Measurements from ENCODE around the gene SPAST. TPM values are rescaled to one million over a fixed set of nuclear protein-coding genes. Genes with fewer than 3 reads are reported as not detected.
"Not testable (repeated sequence)": the region's sequence is repeated elsewhere in the genome, so short reads cannot be mapped to it uniquely, and the experiment has no call there.

SPAST gene
- total RNA-seq, 4 donors from 2014 or later, result 18.6 to 32.3 (median 25.2) TPM

DNA sequence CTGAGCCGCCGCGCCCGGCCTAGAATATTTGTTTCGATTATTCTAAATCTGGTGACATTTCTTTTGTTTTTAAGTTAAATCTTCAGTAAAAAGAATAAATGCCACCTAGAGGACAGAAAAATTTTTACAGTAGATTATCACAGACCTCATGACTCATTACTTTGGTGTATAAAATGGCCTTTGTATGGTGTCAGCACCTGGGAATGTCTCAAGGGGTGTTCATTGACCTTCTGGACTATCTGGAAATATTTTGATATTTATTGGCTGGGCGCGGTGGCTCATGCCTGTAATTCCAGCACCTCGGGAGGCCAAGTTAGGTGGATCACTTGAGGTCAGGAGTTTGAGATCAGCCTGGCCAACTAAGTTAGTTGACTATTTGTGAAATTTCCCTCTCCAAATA, 72.1 kb downstream of the SPAST start:
- no peak for TF ChIP-seq POLR2A (IDR thresholded peaks at IDR 0.05)
- TF ChIP-seq, protein P1, sequence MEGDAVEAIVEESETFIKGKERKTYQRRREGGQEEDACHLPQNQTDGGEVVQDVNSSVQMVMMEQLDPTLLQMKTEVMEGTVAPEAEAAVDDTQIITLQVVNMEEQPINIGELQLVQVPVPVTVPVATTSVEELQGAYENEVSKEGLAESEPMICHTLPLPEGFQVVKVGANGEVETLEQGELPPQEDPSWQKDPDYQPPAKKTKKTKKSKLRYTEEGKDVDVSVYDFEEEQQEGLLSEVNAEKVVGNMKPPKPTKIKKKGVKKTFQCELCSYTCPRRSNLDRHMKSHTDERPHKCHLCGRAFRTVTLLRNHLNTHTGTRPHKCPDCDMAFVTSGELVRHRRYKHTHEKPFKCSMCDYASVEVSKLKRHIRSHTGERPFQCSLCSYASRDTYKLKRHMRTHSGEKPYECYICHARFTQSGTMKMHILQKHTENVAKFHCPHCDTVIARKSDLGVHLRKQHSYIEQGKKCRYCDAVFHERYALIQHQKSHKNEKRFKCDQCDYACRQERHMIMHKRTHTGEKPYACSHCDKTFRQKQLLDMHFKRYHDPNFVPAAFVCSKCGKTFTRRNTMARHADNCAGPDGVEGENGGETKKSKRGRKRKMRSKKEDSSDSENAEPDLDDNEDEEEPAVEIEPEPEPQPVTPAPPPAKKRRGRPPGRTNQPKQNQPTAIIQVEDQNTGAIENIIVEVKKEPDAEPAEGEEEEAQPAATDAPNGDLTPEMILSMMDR (IDR thresholded peaks at IDR 0.05), result peak in 2 of 5 experiments; percentile 20 to 27
- Histone ChIP-seq H3K27me3 (no peaks in the 10 kb centered on the region), H3K4me3 (no peak overlapping the region), H3K9me3 (no peaks in the 10 kb centered on the region), H3K27ac (peak overlapping the region in 1 of 4 donors; percentile 21), H3K36me3 (peaks cover 0 to 52% (median 0%) of the 10 kb centered on the region in 3 donors), H3K4me1 (no peaks in the 10 kb centered on the region)
- 81 to 84% methylated on average over 8 of the region's 8 CpGs for WGBS, 2 donors
- DNase-seq (ENCODE audit: low spot score in 2 of 2), result no peak

DNA sequence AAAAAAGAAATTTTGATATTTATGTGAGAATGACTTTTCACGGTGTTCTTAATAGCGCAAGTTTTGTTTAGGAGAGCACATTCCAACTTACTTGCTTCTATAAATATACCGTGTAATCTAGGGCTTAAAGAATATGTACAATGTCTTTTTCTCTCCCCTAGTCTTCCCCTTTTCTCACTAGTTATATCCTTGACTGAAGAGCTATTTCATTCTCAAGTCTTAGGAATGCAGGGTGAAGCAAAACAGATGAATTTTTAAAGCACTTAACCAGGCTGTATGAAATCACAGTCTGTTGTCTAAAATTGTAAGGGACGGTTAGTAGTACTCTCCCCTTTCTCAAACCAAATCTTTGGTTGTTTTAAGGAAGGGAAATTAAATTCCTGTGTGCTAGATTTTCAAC, 72.7 kb downstream of the SPAST start:
- 59 to 70% methylated on average over 4 of the region's 4 CpGs for WGBS, 2 donors
- DNase-seq (ENCODE audit: low spot score in 2 of 2), result no peak
- no peaks in the 10 kb centered on the region for H3K9me3 ChIP-seq
- no peak overlapping the region for H3K4me3 ChIP-seq
- no peak overlapping the region for H3K27ac ChIP-seq
- no peaks in the 10 kb centered on the region for H3K27me3 ChIP-seq
- TF ChIP-seq POLR2A (IDR thresholded peaks at IDR 0.05) (no peak), EP300 (IDR thresholded peaks at IDR 0.05) (no peak)
- TF ChIP-seq, protein P1 (IDR thresholded peaks at IDR 0.05), result no peak
- no peaks in the 10 kb centered on the region for H3K4me1 ChIP-seq
- H3K36me3 ChIP-seq, result peaks cover 0 to 46% (median 0%) of the 10 kb centered on the region in 3 donors

DNA sequence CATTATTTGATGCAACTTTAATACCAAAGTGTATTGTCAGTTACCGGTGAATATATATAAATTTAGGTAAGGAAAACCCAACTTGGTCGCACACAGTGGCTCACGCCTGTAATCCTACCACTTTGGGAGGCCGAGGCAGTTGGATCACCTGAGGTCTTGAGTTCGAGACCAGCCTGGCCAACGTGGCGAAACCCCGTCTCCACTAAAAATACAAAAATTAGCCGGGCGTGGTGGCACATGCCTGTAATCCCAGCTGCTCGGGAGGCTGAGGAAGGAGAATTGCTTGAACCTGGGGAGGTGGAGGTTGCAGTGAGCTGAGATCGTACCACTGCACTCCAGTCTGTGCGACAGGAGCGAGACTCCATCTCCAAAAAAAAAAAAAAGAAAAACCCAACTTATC, 88.2 kb downstream of the SPAST start:
- H3K27ac ChIP-seq; H3K4me3 ChIP-seq; DNase-seq (ENCODE audit: low spot score in 2 of 2); H3K27me3 ChIP-seq; H3K4me1 ChIP-seq; H3K9me3 ChIP-seq: not testable (repeated sequence)
- WGBS, 2 donors, result 97 to 98% methylated on average over 14 of the region's 14 CpGs
- peaks cover 0 to 70% (median 0%) of the 10 kb centered on the region in 3 donors for H3K36me3 ChIP-seq

DNA sequence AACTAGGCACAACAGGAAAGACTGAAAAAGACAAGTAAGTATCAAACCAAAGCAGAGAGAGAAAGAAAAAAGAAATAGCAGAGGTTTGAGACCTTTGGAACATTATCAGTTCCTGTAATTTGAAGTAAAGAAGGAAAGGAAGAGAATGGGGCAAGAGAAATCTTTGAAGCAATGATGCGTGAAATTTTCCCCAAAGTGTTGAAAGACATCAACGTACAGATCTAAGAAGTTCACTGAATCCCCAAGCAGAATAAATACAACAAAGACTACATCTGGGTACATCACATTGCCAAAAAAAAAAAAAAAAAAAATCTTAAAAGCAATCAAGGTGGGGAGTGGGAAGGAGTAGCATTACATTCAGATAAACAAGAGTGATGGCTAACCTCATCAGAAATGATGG, 96.3 kb downstream of the SPAST start:
- DNase-seq (ENCODE audit: low spot score in 2 of 2), result no peak
- Histone ChIP-seq H3K4me3 (no peak overlapping the region), H3K9me3 (peaks cover 0 to 8% (median 0%) of the 10 kb centered on the region in 4 donors), H3K27me3 (no peaks in the 10 kb centered on the region), H3K27ac (no peak overlapping the region), H3K4me1 (peaks cover 0 to 7% (median 3%) of the 10 kb centered on the region in 4 donors), H3K36me3 (peaks cover 0 to 14% (median 0%) of the 10 kb centered on the region in 3 donors)
- 96% methylated on average over 2 of the region's 2 CpGs for WGBS, 2 donors
- TF ChIP-seq POLR2A (IDR thresholded peaks at IDR 0.05) (no peak), EP300 (IDR thresholded peaks at IDR 0.05) (no peak)
- TF ChIP-seq, protein P1 (IDR thresholded peaks at IDR 0.05), result no peak

DNA sequence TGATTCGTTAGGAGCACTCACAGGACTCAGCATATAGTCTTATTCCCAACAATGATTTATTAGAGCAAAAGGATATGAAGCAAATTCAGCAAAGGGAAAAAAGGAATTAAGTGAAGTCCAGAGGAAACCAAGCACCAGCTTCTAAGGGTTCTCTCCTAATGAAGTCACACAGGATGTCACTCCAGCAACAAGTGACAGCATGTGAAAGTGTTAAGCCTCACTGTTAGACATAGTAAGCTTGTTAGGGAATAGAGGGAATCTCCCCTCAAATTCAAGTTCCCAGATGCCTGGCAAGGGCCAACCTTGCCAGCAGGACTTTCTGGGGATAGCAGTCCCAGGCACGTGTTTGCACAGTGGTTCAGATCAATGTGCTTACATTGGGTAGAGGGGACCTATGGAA, 97.9 kb downstream of the SPAST start:
- Histone ChIP-seq H3K9me3 (peaks cover 0 to 8% (median 0%) of the 10 kb centered on the region in 4 donors), H3K27ac (no peak overlapping the region), H3K36me3 (peaks cover 0 to 7% (median 0%) of the 10 kb centered on the region in 3 donors), H3K4me1 (peaks cover 0 to 13% (median 6%) of the 10 kb centered on the region in 4 donors), H3K4me3 (no peak overlapping the region), H3K27me3 (no peaks in the 10 kb centered on the region)
- no peak for DNase-seq (ENCODE audit: low spot score in 2 of 2)
- TF ChIP-seq EP300 (IDR thresholded peaks at IDR 0.05), result no peak
- TF ChIP-seq, protein P1 (IDR thresholded peaks at IDR 0.05), result no peak
- no peak for TF ChIP-seq POLR2A (IDR thresholded peaks at IDR 0.05)
- WGBS, 2 donors, result 48 to 62% methylated on average over 2 of the region's 2 CpGs

DNA sequence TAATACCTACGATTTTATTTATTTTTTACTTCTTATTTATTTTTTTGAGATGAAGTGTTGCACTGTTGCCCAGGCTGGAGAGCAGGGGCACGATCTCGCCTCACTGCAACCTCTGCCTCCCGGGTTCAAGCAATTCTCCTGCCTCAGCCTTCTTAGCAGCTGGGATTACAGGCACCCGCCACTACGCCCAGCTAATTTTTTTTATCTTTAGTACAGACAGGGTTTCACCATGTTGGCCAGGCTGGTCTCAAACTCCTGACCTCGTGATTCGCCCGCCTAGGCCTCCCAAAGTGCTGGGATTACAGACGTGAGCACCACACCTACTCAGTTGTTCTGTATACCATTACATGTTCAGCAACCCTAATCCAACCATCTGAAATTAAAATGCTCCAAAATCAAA, 100.9 kb downstream of the SPAST start:
- 90 to 91% methylated on average over 10 of the region's 10 CpGs for WGBS, 2 donors
- peaks cover 0 to 37% (median 14%) of the 10 kb centered on the region in 4 donors for H3K4me1 ChIP-seq
- not testable (repeated sequence) for DNase-seq (ENCODE audit: low spot score in 2 of 2); H3K27me3 ChIP-seq; H3K4me3 ChIP-seq; H3K36me3 ChIP-seq; H3K9me3 ChIP-seq; H3K27ac ChIP-seq

DNA sequence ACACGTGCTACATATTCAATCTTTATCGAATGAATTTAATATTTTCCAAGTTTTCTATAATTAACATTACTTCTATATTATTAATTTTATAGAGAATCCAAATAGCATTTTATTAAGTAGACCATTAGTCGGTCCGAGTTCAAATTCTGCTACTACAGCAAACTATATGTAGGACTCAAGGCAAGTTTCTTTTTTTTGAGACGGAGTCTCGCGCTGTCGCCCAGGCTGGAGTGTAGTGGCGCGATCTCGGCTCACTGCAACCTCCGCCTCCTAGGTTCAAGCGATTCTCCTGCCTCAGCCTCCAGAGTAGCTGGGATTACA, 101.6 kb downstream of the SPAST start:
- 6 to 7% methylated on average over 13 of the region's 13 CpGs for WGBS, 2 donors
- H3K4me3 ChIP-seq, result peak overlapping the region; percentile 53 to 87 (median 80)

More for the DNA sequence above, 101.6 kb downstream of the SPAST start:
- not testable (repeated sequence) for H3K9me3 ChIP-seq; H3K27me3 ChIP-seq; H3K36me3 ChIP-seq; DNase-seq (ENCODE audit: low spot score in 2 of 2)
- peak overlapping the region; percentile 66 to 93 (median 90) for H3K27ac ChIP-seq
- peaks cover 0 to 37% (median 14%) of the 10 kb centered on the region in 4 donors for H3K4me1 ChIP-seq
